ENCODE measurements around the gene USP19. TPM values are rescaled to one million over a fixed set of nuclear protein-coding genes. Genes with fewer than 3 reads are reported as not detected.

USP19 gene
- total and polyA plus RNA-seq, 2 of the 8 experiments (the other 6 are each of a cell fraction or from before 2014, with no cell fraction given) = 46.4 to 65.8 TPM

DNA sequence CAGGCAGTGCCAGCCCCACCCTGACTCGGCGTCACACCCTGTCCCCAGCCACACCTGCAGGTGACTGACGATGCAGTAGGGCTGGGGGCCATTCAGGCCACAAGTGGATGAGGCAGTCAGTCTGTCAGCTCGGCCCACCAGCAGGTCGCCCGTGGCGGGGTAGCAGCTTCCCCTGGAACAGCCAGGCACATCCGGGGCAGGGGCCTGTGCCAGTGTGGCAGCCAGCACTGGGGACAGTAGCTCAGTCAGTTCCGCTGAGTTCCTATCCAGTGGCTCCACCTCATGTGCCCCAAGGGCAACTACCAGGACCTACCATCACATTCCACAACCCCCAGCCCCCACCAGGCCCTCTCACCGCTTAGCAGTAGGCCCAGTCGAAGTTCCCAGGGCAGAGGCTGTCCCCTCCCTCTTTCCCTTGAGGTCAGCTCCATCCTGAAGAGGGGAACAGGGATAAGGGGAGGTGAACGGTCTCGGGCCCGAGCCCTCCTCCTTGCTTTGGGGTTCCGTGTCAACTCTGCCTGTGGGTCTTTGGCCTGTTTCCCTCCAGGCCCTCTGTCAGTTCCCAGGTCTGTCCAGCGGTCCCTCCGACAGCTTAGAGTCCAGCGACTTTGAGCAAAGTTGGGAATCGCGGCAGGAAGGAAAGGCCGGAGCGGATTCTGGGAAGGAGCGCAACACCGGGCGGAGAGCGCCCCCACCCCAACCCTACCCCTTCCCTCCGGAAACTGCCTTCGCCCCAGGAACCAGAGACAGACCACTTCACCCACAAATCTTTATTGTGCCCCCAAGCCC is 12.0 kb upstream of the USP19 start, which contains the start of gene LAMB2:
TSS of gene LAMB2 (minus strand) at position 614 of the 789 bp plus-strand sequence. CDS start at position 431, 183 bp downstream.
- Histone ChIP-seq H4K5ac (ENCODE audit: insufficient read length, low read depth, low read length) (peak within 1 kb of the TSS; percentile 90), H2AFZ (ENCODE audit: low read length) (peak within 1 kb of the TSS; percentile 95), H3K4me2 (ENCODE audit: insufficient read depth in 1 of 2, low read depth in 2 of 2, low read length in 2 of 2) (peak within 1 kb of the TSS; percentile 76 to 90), H3K9me3 (ENCODE audit: insufficient read depth in 2 of 2, low read depth in 1 of 2, low read length in 1 of 2) (no peaks in the 10 kb centered on the region), H2BK5ac (ENCODE audit: low read depth, low read length) (peak within 1 kb of the TSS; percentile 89), H3K79me1 (ENCODE audit: low read depth, low read length) (0 out of 2 replicates have a peak, but pooled peaks cover 4% of the 10 kb centered on the region), H2AK5ac (ENCODE audit: low read depth, low read length) (peak within 1 kb of the TSS; percentile 75; the same call in 1 of the 2 replicates), H3K4ac (replicated peaks; ENCODE audit: insufficient read length, low read depth, low read length) (peak within 1 kb of the TSS; percentile 60), H3K56ac (replicated peaks; ENCODE audit: insufficient read length, low read depth, low read length) (peak within 1 kb of the TSS; percentile 87), H3K79me2 (ENCODE audit: control insufficient read depth in 1 of 2, insufficient read depth in 2 of 2, low read length in 2 of 2) (no peaks in the 10 kb centered on the region), H4K91ac (replicated peaks; ENCODE audit: insufficient read length, low read length) (peak within 1 kb of the TSS; percentile 87), H3K36me3 (ENCODE audit: control insufficient read depth in 2 of 4, insufficient read depth in 4 of 4, low read length in 3 of 4) (0 out of 8 replicates have a peak, but pooled peaks cover 0 to 2% (median 0%) of the 10 kb centered on the region in 4 experiments), H2BK120ac (replicated peaks; ENCODE audit: low read depth, low read length) (peak within 1 kb of the TSS; percentile 93), H4K8ac (ENCODE audit: extremely low read depth, insufficient read depth, low read length) (peak within 1 kb of the TSS; percentile 87; the same call in 1 of the 2 replicates), H3K4me3 (ENCODE audit: extremely low read depth in 1 of 4, insufficient read depth in 2 of 4, low read depth in 3 of 4, low read length in 4 of 4) (peak within 1 kb of the TSS; percentile 62 to 92 (median 81)), H2BK12ac (ENCODE audit: low read depth, low read length) (peak within 1 kb of the TSS; percentile 71), H4K20me1 (replicated peaks in 1 of 2; ENCODE audit: control insufficient read depth in 1 of 2, insufficient read depth in 2 of 2, low read length in 2 of 2) (peaks cover 0 to 4% of the 10 kb centered on the region in 2 experiments), H3K4me1 (replicated peaks in 1 of 4; ENCODE audit: control insufficient read depth in 3 of 4, insufficient read depth in 4 of 4, low read length in 3 of 4) (peaks cover 0 to 8% (median 7%) of the 10 kb centered on the region in 4 experiments; a peak in 6 of 7 replicates), H3K9ac (replicated peaks in 1 of 4; ENCODE audit: extremely low read depth in 1 of 4, low read depth in 3 of 4, low read length in 3 of 4) (peak within 1 kb of the TSS in 3 of 4 experiments; percentile 46 to 62 (median 48); a peak in 5 of 7 replicates), H3K18ac (ENCODE audit: extremely low read depth, low read length) (peak within 1 kb of the TSS; percentile 88), H3K23me2 (ENCODE audit: low read depth, low read length) (peaks cover 12% of the 10 kb centered on the region), H3K23ac (ENCODE audit: insufficient read length) (no peak within 1 kb of the TSS), H2BK20ac (ENCODE audit: low read length) (no peak within 1 kb of the TSS), H3K27ac (ENCODE audit: low read depth, low read length) (peak within 1 kb of the TSS; percentile 43), H2BK15ac (ENCODE audit: low read length) (peak within 1 kb of the TSS; percentile 25; the same call in 1 of the 2 replicates), H3K27me3 (replicated peaks in 1 of 4; ENCODE audit: control insufficient read depth in 3 of 4, extremely low read depth in 1 of 4, insufficient read depth in 3 of 4, low read length in 3 of 4) (no peaks in the 10 kb centered on the region), H3K14ac (ENCODE audit: insufficient read length) (peak within 1 kb of the TSS; percentile 70)
- ChIA-PET POLR2A (ENCODE audit: partially characterized antibody) (interaction anchor here (0.6 to 2.4 kb wide), 23 partner anchors 8 to 782 kb away, joined by 3 to 19 read pairs (median 3); partner anchors contain the start of genes DAG1, IMPDH2, NDUFAF3 and QARS1), CTCF (ENCODE audit: partially characterized antibody) (interaction anchor here (0.7 to 5.5 kb wide), 17 partner anchors 11 to 311 kb away, joined by 3 to 43 read pairs (median 3); partner anchors contain the start of genes KLHDC8B and USP19)
- DNase-seq (ENCODE audit: low read depth in 1 of 2, low spot score in 2 of 2) = peak; percentile 39 to 88
- no peak for FAIRE-seq
- WGBS, 2 experiments (ENCODE audit: extremely low coverage in 1 of 2, insufficient coverage in 1 of 2, insufficient read length in 1 of 2, insufficient replicate concordance in 2 of 2, low coverage in 1 of 2, low lambda C conversion rate in 2 of 2, missing lambda C conversion rate in 1 of 2) = 12% methylated on average over 21 of the region's 28 CpGs; no CpG with 5 or more reads in 1 of the 2 experiments
- TF ChIP-seq MAFK (IDR thresholded peaks at IDR 0.05; ENCODE audit: low read depth, low read length) (no peak), SP1 (IDR thresholded peaks at IDR 0.05; ENCODE audit: low read depth, low read length) (peak; percentile 89), TBP (IDR thresholded peaks at IDR 0.05; ENCODE audit: low read depth, low read length) (no peak), SIX5 (IDR thresholded peaks at IDR 0.05; ENCODE audit: low read depth, low read length) (no peak), ASH2L (IDR thresholded peaks at IDR 0.05; ENCODE audit: low read length) (peak; percentile 75), NRF1 (IDR thresholded peaks at IDR 0.05; ENCODE audit: low read depth, low read length) (no peak), TEAD4 (IDR thresholded peaks at IDR 0.05; ENCODE audit: low read depth, low read length) (peak; percentile 29; the same call in 1 of the 2 replicates), NANOG (IDR thresholded peaks at IDR 0.05; ENCODE audit: insufficient read depth, low read depth, low read length, poor library complexity, severe bottlenecking) (no peak)
- TF ChIP-seq, protein P1, sequence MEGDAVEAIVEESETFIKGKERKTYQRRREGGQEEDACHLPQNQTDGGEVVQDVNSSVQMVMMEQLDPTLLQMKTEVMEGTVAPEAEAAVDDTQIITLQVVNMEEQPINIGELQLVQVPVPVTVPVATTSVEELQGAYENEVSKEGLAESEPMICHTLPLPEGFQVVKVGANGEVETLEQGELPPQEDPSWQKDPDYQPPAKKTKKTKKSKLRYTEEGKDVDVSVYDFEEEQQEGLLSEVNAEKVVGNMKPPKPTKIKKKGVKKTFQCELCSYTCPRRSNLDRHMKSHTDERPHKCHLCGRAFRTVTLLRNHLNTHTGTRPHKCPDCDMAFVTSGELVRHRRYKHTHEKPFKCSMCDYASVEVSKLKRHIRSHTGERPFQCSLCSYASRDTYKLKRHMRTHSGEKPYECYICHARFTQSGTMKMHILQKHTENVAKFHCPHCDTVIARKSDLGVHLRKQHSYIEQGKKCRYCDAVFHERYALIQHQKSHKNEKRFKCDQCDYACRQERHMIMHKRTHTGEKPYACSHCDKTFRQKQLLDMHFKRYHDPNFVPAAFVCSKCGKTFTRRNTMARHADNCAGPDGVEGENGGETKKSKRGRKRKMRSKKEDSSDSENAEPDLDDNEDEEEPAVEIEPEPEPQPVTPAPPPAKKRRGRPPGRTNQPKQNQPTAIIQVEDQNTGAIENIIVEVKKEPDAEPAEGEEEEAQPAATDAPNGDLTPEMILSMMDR (IDR thresholded peaks at IDR 0.05; ENCODE audit: control extremely low read depth in 1 of 3, insufficient read depth in 1 of 3, low read depth in 1 of 3, low read length in 3 of 3) = no peak
